Neuronal stem cell (in vitro differentiated cells): Measurements from ENCODE around the gene NRSN2.
"Not testable (repeated sequence)": the region's sequence is repeated elsewhere in the genome, so short reads cannot be mapped to it uniquely, and the experiment has no call there.

ENCODE experiments used
- DNase-seq: peaks from one replicate; pipeline ENCODE4 v3.0.0-alpha.2; 2013; ENCODE audit warnings: low spot score
- H2AFZ ChIP-seq: one replicate; pipeline ENCODE4 v1.6.1; 2013; ENCODE audit warnings: mild to moderate bottlenecking, low read length, inconsistent platforms
- H2AK5ac ChIP-seq: 2 replicates; pipeline ENCODE4 v1.6.1; 2013; ENCODE audit warnings: low read depth, mild to moderate bottlenecking, inconsistent platforms, low read length, moderate library complexity, mixed read lengths
- H2BK120ac ChIP-seq: 2 replicates; pipeline ENCODE4 v1.6.1; 2013; ENCODE audit warnings: low read depth, mild to moderate bottlenecking, inconsistent platforms, low read length, moderate library complexity, mixed read lengths
- H2BK12ac ChIP-seq: one replicate; pipeline ENCODE4 v1.6.1; 2013; ENCODE audit warnings: low read length, inconsistent platforms
- H2BK15ac ChIP-seq: 2 replicates; pipeline ENCODE4 v1.6.1; 2013; ENCODE audit warnings: mild to moderate bottlenecking, low read length, inconsistent platforms, mixed read lengths
- H2BK5ac ChIP-seq: one replicate; pipeline ENCODE4 v1.6.1; 2013; ENCODE audit warnings: inconsistent platforms, mild to moderate bottlenecking, low read length, moderate library complexity
- H3K14ac ChIP-seq: one replicate; pipeline ENCODE4 v1.6.1; 2013; ENCODE audit warnings: low read length, inconsistent platforms
- H3K18ac ChIP-seq: 2 replicates; pipeline ENCODE4 v1.6.1; 2013; ENCODE audit warnings: low read length, inconsistent platforms
- H3K23ac ChIP-seq: 2 replicates; pipeline ENCODE4 v1.6.1; 2013; ENCODE audit warnings: low read depth, mild to moderate bottlenecking, mixed read lengths, low read length, inconsistent platforms; ENCODE audit not compliant: poor library complexity
- H3K27ac ChIP-seq: replicated peaks from 3 replicates; pipeline ENCODE4 v1.5.1; 2013; ENCODE audit warnings: low read length, inconsistent platforms
- H3K27me3 ChIP-seq, 3 experiments: 2 replicates each; pipeline ENCODE4 v1.6.1; 2013; ENCODE audit warnings: low read length in 3 of 3, mild to moderate bottlenecking in 2 of 3, inconsistent platforms in 1 of 3, low read depth in 1 of 3, mixed read lengths in 1 of 3, moderate library complexity in 1 of 3; ENCODE audit not compliant: control insufficient read depth in 3 of 3, insufficient read depth in 3 of 3
- H3K36me3 ChIP-seq, 2 donors: replicated peaks in 1 of 2; 2 replicates each; pipeline ENCODE4 v1.6.1; 2013; ENCODE audit warnings: low read length in 2 of 2; ENCODE audit not compliant: control insufficient read depth in 2 of 2, insufficient read depth in 2 of 2
- H3K4ac ChIP-seq: 2 replicates; pipeline ENCODE4 v1.6.1; 2013; ENCODE audit warnings: inconsistent platforms, mild to moderate bottlenecking, low read length, moderate library complexity
- H3K4me1 ChIP-seq, 2 donors: 1 replicate in 1 of 2; 2 replicates in 1 of 2; pipeline ENCODE4 v1.6.1; 2013; ENCODE audit warnings: low read length in 2 of 2, low read depth in 1 of 2; ENCODE audit not compliant: control insufficient read depth in 2 of 2, insufficient read depth in 1 of 2
- H3K4me2 ChIP-seq: one replicate; pipeline ENCODE4 v1.6.1; 2013; ENCODE audit warnings: mild to moderate bottlenecking, low read length, inconsistent platforms; ENCODE audit not compliant: insufficient read depth, poor library complexity, severe bottlenecking
- H3K4me3 ChIP-seq, 2 donors: 2 replicates each; pipeline ENCODE4 v1.5.1; 2013; ENCODE audit warnings: low read length in 2 of 2, mild to moderate bottlenecking in 2 of 2, inconsistent platforms in 1 of 2, moderate library complexity in 1 of 2
- H3K79me1 ChIP-seq: one replicate; pipeline ENCODE4 v1.6.1; 2013; ENCODE audit warnings: low read depth, mild to moderate bottlenecking, inconsistent platforms, low read length, moderate library complexity
- H3K9ac ChIP-seq: one replicate; pipeline ENCODE4 v1.6.1; 2013; ENCODE audit warnings: mild to moderate bottlenecking, low read depth, low read length, inconsistent platforms; ENCODE audit not compliant: poor library complexity
- H3K9me3 ChIP-seq, 2 donors: replicated peaks in 1 of 2; 2 replicates each; pipeline versions ENCODE3 to v1.6.1; 2013; ENCODE audit warnings: low read length in 2 of 2, mild to moderate bottlenecking in 2 of 2, inconsistent platforms in 1 of 2, low read depth in 1 of 2, mixed read lengths in 1 of 2, moderate library complexity in 1 of 2; ENCODE audit not compliant: control insufficient read depth in 2 of 2, insufficient read depth in 1 of 2
- H4K8ac ChIP-seq: one replicate; pipeline ENCODE4 v1.6.1; 2013; ENCODE audit warnings: low read depth, mild to moderate bottlenecking, inconsistent platforms, low read length, moderate library complexity
- H4K91ac ChIP-seq: one replicate; pipeline ENCODE4 v1.6.1; 2013; ENCODE audit warnings: low read length, low read depth, mild to moderate bottlenecking, inconsistent platforms; ENCODE audit not compliant: poor library complexity
- WGBS, 2 donors: extraction: QIAGEN DNeasy Blood & Tissue Kit; methylation state at CpG; one replicate each; pipeline ENCODE4 v1.1.7; 2013; ENCODE audit warnings: missing lambda C conversion rate in 2 of 2, mixed read lengths in 1 of 2; ENCODE audit not compliant: insufficient read length in 2 of 2, insufficient replicate concordance in 1 of 2; ENCODE audit errors: extremely low coverage in 2 of 2; 5-methylcytosine and 5-hydroxymethylcytosine counted together

NRSN2 gene

GRCh38 chr20:370977-371754, 24.3 kb downstream of the NRSN2 start:
- Histone ChIP-seq H3K36me3 (no peaks in the 10 kb centered on the region), H3K79me1 (no peaks in the 10 kb centered on the region), H3K27ac (no peak overlapping the region), H2BK5ac (no peak overlapping the region), H4K8ac (no peak overlapping the region), H4K91ac (no peak overlapping the region), H3K4ac (no peak overlapping the region), H3K23ac (no peak overlapping the region), H2BK12ac (no peak overlapping the region), H2AFZ (peak overlapping the region; percentile 56), H3K4me3 (peak overlapping the region in 1 of 2 donors; percentile 61), H2BK120ac (no peak overlapping the region), H3K9ac (no peak overlapping the region), H3K14ac (no peak overlapping the region), H3K27me3 (peaks cover 0 to 5% (median 0%) of the 10 kb centered on the region in 3 experiments), H3K9me3 (no peaks in the 10 kb centered on the region), H3K18ac (no peak overlapping the region), H2BK15ac (no peak overlapping the region), H3K4me2 (no peak overlapping the region), H3K4me1 (peaks cover 2 to 4% of the 10 kb centered on the region in 2 donors), H2AK5ac (no peak overlapping the region)
- no peak for DNase-seq
- no CpG with 5 or more reads among the region's 7 CpGs for WGBS, 2 donors

DNA sequence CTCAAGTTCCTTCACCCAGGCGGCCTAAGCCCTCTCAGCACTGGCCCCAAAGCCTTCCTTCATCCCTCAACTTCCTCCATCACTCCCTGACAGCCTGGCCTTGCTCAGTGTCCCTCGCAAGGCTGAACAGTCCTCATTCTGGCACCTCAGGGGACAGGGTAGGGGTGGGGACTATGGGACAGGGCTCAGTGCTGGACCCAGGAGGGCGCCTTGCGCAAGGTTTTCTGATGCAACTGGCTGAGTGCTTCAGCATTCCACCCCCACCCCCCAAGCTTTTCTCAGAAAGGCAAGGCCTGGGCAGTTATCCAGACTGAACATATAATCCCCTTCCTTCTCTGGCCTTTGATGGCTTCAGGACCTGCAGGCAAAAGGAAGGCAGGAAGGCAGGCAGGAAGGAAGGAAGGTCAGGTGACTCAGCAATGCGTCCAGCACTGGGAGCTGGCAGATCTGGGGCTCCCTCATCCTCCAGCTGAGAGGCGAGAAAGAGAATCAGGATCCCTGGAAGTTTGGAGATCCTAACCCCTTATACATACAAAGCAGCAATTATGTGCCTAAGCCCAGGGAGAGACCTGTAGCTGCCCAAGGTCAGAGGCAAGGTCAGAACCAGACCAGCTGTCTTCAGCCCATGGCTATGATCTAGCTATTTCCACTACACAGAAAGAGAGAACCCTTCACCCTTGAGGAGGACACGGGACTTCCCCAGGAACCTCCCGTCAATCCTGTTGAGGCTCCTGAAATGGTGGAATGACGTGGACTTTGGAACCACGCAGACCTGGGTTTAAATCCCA, 25.0 kb downstream of the NRSN2 start:
- peak overlapping the region; percentile 62 for H3K18ac ChIP-seq
- H2AFZ ChIP-seq = peak overlapping the region; percentile 56
- H3K9me3 ChIP-seq = no peaks in the 10 kb centered on the region
- H2BK5ac ChIP-seq = no peak overlapping the region
- H3K4me2 ChIP-seq = no peak overlapping the region
- H3K4me1 ChIP-seq = peaks cover 2 to 4% of the 10 kb centered on the region in 2 donors
- H3K27me3 ChIP-seq = peaks cover 0 to 5% (median 0%) of the 10 kb centered on the region in 3 experiments
- H3K27ac ChIP-seq = no peak overlapping the region
- H3K4ac ChIP-seq = no peak overlapping the region
- DNase-seq = no peak
- H3K9ac ChIP-seq = peak overlapping the region; percentile 7
- peak overlapping the region; percentile 14 for H3K23ac ChIP-seq
- no CpG with 5 or more reads among the region's 10 CpGs for WGBS, 2 donors
- H3K36me3 ChIP-seq = no peaks in the 10 kb centered on the region
- H2BK12ac ChIP-seq = no peak overlapping the region
- H2BK120ac ChIP-seq = no peak overlapping the region
- no peak overlapping the region for H2AK5ac ChIP-seq
- no peak overlapping the region for H4K8ac ChIP-seq
- H4K91ac ChIP-seq = no peak overlapping the region
- H3K14ac ChIP-seq = no peak overlapping the region
- no peak overlapping the region for H3K4me3 ChIP-seq
- no peak overlapping the region for H2BK15ac ChIP-seq
- H3K79me1 ChIP-seq = no peaks in the 10 kb centered on the region

GRCh38 chr20:372543-373082, 25.7 kb downstream of the NRSN2 start:
- WGBS, 2 donors = no CpG with 5 or more reads among the region's 11 CpGs
- not testable (repeated sequence) for H3K27ac ChIP-seq, DNase-seq

More at GRCh38 chr20:372543-373082, 25.7 kb downstream of the NRSN2 start:
- H3K14ac ChIP-seq, H3K4me1 ChIP-seq, H2BK15ac ChIP-seq, H3K36me3 ChIP-seq, H2BK120ac ChIP-seq, H3K9ac ChIP-seq, H2BK12ac ChIP-seq, H2AK5ac ChIP-seq, H4K91ac ChIP-seq, H3K79me1 ChIP-seq, H3K4ac ChIP-seq, H2BK5ac ChIP-seq, H4K8ac ChIP-seq, H3K4me3 ChIP-seq, H3K9me3 ChIP-seq, H2AFZ ChIP-seq, H3K4me2 ChIP-seq, H3K23ac ChIP-seq, H3K27me3 ChIP-seq, H3K18ac ChIP-seq: not testable (repeated sequence)
